Measurements from ENCODE around the gene CCR7.

DNA sequence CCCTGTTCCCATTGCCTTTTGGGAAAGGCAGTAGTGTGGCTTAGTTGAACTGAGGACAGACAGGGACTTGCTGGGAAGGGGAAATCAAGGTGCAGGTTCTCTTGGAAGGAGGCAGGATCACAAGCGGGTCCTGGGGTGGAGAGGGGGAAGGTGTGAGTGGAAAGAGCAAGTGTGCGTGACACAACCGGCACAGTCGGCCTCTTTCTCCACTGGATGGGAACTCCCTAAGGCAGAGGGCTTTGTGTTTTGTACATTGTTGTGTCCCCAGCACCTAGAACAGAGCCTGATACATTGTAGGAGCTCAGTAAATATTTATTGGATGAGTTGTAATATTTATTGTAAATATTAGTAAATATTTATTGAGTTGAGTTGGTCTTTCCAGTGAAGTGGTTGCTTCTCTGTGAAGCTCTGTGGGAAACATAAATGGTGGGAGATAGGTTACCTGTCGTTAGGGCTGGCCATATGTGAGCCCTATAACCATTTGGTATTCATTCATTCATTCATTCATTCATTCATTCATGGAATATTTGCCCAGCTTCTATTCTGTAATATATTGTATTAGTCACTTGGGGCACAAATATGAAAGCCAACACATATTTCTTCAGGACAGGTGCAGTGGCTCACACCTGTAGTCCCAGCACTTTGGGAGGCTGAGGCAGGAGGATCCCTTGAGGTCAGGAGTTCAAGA is 48.3 kb upstream of the CCR7 start:
- TF ChIP-seq EP300 (IDR thresholded peaks at IDR 0.05; ENCODE audit: borderline replicate concordance): no peak
- TF ChIP-seq, protein P1, sequence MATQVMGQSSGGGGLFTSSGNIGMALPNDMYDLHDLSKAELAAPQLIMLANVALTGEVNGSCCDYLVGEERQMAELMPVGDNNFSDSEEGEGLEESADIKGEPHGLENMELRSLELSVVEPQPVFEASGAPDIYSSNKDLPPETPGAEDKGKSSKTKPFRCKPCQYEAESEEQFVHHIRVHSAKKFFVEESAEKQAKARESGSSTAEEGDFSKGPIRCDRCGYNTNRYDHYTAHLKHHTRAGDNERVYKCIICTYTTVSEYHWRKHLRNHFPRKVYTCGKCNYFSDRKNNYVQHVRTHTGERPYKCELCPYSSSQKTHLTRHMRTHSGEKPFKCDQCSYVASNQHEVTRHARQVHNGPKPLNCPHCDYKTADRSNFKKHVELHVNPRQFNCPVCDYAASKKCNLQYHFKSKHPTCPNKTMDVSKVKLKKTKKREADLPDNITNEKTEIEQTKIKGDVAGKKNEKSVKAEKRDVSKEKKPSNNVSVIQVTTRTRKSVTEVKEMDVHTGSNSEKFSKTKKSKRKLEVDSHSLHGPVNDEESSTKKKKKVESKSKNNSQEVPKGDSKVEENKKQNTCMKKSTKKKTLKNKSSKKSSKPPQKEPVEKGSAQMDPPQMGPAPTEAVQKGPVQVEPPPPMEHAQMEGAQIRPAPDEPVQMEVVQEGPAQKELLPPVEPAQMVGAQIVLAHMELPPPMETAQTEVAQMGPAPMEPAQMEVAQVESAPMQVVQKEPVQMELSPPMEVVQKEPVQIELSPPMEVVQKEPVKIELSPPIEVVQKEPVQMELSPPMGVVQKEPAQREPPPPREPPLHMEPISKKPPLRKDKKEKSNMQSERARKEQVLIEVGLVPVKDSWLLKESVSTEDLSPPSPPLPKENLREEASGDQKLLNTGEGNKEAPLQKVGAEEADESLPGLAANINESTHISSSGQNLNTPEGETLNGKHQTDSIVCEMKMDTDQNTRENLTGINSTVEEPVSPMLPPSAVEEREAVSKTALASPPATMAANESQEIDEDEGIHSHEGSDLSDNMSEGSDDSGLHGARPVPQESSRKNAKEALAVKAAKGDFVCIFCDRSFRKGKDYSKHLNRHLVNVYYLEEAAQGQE (IDR thresholded peaks at IDR 0.05; ENCODE audit: low read depth): no peak
- no peak for TF ChIP-seq TCF12 (IDR thresholded peaks at IDR 0.05; ENCODE audit: low read depth)
- TF ChIP-seq, protein P2, sequence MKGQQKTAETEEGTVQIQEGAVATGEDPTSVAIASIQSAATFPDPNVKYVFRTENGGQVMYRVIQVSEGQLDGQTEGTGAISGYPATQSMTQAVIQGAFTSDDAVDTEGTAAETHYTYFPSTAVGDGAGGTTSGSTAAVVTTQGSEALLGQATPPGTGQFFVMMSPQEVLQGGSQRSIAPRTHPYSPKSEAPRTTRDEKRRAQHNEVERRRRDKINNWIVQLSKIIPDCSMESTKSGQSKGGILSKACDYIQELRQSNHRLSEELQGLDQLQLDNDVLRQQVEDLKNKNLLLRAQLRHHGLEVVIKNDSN (IDR thresholded peaks at IDR 0.05): no peak
- TF ChIP-seq, protein P3, sequence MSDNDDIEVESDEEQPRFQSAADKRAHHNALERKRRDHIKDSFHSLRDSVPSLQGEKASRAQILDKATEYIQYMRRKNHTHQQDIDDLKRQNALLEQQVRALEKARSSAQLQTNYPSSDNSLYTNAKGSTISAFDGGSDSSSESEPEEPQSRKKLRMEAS (IDR thresholded peaks at IDR 0.05): no peak
- no peak for TF ChIP-seq ZBTB7A (IDR thresholded peaks at IDR 0.05; ENCODE audit: low read depth)

Data from Ishikawa (cell line).